Measurements from ENCODE around the gene C21orf58. TPM values are rescaled to one million over a fixed set of nuclear protein-coding genes. Genes with fewer than 3 reads are reported as not detected.

C21orf58 gene
- total RNA-seq, 4 donors from 2014 or later = 0.13 to 2.8 (median 1.2) TPM

GRCh38 chr21:46368533-46369285 is 45.0 kb upstream of the C21orf58 start:
- Histone ChIP-seq H3K36me3 (peaks cover 0 to 83% of the 10 kb centered on the region in 2 donors), H3K27ac (no peak overlapping the region), H3K9me3 (no peaks in the 10 kb centered on the region), H3K4me1 (no peaks in the 10 kb centered on the region), H3K4me3 (no peak overlapping the region), H3K27me3 (no peaks in the 10 kb centered on the region)
- TF ChIP-seq POLR2A (IDR thresholded peaks at IDR 0.05) (no peak), CTCF (IDR thresholded peaks at IDR 0.05) (no peak), EP300 (IDR thresholded peaks at IDR 0.05) (no peak), POLR2AphosphoS5 (IDR thresholded peaks at IDR 0.05) (no peak)
- no peak for ATAC-seq
- WGBS, 2 donors (ENCODE audit: low coverage in 1 of 2) = 50 to 79% methylated on average over 3 to 11 of the region's 11 CpGs

- no peak for TF ChIP-seq CTCF (IDR thresholded peaks at IDR 0.05)
- no peak for TF ChIP-seq EP300 (IDR thresholded peaks at IDR 0.05)
- TF ChIP-seq POLR2A (IDR thresholded peaks at IDR 0.05) = no peak
- no peak for TF ChIP-seq POLR2AphosphoS5 (IDR thresholded peaks at IDR 0.05)
- WGBS, 2 donors (ENCODE audit: low coverage in 1 of 2) = 91% methylated on average over 15 of the region's 20 CpGs; no CpG with 5 or more reads in 1 of the 2 donors
- no peak for ATAC-seq
- H3K27ac ChIP-seq = no peak overlapping the region
- H3K4me3 ChIP-seq = no peak overlapping the region
- H3K36me3 ChIP-seq = peaks cover 0 to 89% of the 10 kb centered on the region in 2 donors
- no peaks in the 10 kb centered on the region for H3K9me3 ChIP-seq
- no peaks in the 10 kb centered on the region for H3K4me1 ChIP-seq
- H3K27me3 ChIP-seq = no peaks in the 10 kb centered on the region
These were observed 43.3 kb upstream of the C21orf58 start for GRCh38 chr21:46366966-46367365.

- TF ChIP-seq CTCF (IDR thresholded peaks at IDR 0.05) (no peak), POLR2AphosphoS5 (IDR thresholded peaks at IDR 0.05) (no peak), EP300 (IDR thresholded peaks at IDR 0.05) (no peak), POLR2A (IDR thresholded peaks at IDR 0.05) (no peak)
- no peaks in the 10 kb centered on the region for H3K27me3 ChIP-seq
- no peaks in the 10 kb centered on the region for H3K9me3 ChIP-seq
- peaks cover 0 to 89% of the 10 kb centered on the region in 2 donors for H3K36me3 ChIP-seq
- ATAC-seq = no peak
- H3K27ac ChIP-seq = no peak overlapping the region
- H3K4me1 ChIP-seq = no peaks in the 10 kb centered on the region
- WGBS, 2 donors (ENCODE audit: low coverage in 1 of 2) = 75 to 83% methylated on average over 2 to 6 of the region's 19 CpGs
- H3K4me3 ChIP-seq = no peak overlapping the region
These were observed 42.9 kb upstream of the C21orf58 start for GRCh38 chr21:46366561-46366960.

- peaks cover 0 to 91% of the 10 kb centered on the region in 2 donors for H3K36me3 ChIP-seq
- H3K27me3 ChIP-seq = no peaks in the 10 kb centered on the region
- H3K9me3 ChIP-seq = no peaks in the 10 kb centered on the region
- no peaks in the 10 kb centered on the region for H3K4me1 ChIP-seq
- H3K4me3 ChIP-seq = no peak overlapping the region
- 82 to 84% methylated on average over 3 to 5 of the region's 11 CpGs for WGBS, 2 donors (ENCODE audit: low coverage in 1 of 2)
- TF ChIP-seq EP300 (IDR thresholded peaks at IDR 0.05) = no peak
- TF ChIP-seq CTCF (IDR thresholded peaks at IDR 0.05) = no peak
- TF ChIP-seq POLR2AphosphoS5 (IDR thresholded peaks at IDR 0.05) = no peak
- TF ChIP-seq POLR2A (IDR thresholded peaks at IDR 0.05) = no peak
- no peak overlapping the region for H3K27ac ChIP-seq
- ATAC-seq = no peak
These were observed 42.4 kb upstream of the C21orf58 start for GRCh38 chr21:46366091-46366490.

GRCh38 chr21:46363698-46364097 is 40.0 kb upstream of the C21orf58 start:
- H3K9me3 ChIP-seq = no peaks in the 10 kb centered on the region
- WGBS, 2 donors (ENCODE audit: low coverage in 1 of 2) = 87 to 90% methylated on average over 5 to 8 of the region's 16 CpGs
- no peaks in the 10 kb centered on the region for H3K4me1 ChIP-seq
- no peak overlapping the region for H3K27ac ChIP-seq
- no peak overlapping the region for H3K4me3 ChIP-seq
- H3K27me3 ChIP-seq = no peaks in the 10 kb centered on the region
- peaks cover 0 to 95% of the 10 kb centered on the region in 2 donors for H3K36me3 ChIP-seq
- TF ChIP-seq POLR2AphosphoS5 (IDR thresholded peaks at IDR 0.05) (no peak), CTCF (IDR thresholded peaks at IDR 0.05) (no peak), EP300 (IDR thresholded peaks at IDR 0.05) (no peak), POLR2A (IDR thresholded peaks at IDR 0.05) (no peak)
- ATAC-seq = no peak
